HepG2 (cell line): ENCODE measurements around the gene GANC. TPM values are rescaled to one million over a fixed set of nuclear protein-coding genes. Genes with fewer than 3 reads are reported as not detected.

Source experiments
- ATAC-seq: fragments of 200-7000 bp; cut with Tn5 transposase; 3 replicates; pipeline ENCODE4 v1.9.1; 2020; ENCODE audit warnings: mild to moderate bottlenecking, moderate library complexity
- BruUV-seq: library from RNA; stranded (reverse); fragments of 400-500 nt; replicated peaks from 2 replicates; lab custom pipeline; 2021; lab: Mats Ljungman, UMichigan
- CTCF ChIA-PET: fragments of 300-600 bp; formaldehyde crosslinking; extraction: SDS; loops from one replicate; lab custom pipeline; 2021; ENCODE audit warnings: low total read pairs, inconsistent platforms, low intra/inter-chr PET ratio; lab: Yijun Ruan, JAX
- POLR2A ChIA-PET: fragments of 350-600 bp; sonication (Branson Sonifier 250); formaldehyde crosslinking; loops from one replicate; lab custom pipeline; 2020; ENCODE audit warnings: antibody characterized with exemption, inconsistent platforms; lab: Yijun Ruan, JAX
- DNase-seq: peaks from one replicate; pipeline ENCODE4 v3.0.0-alpha.2; 2015; ENCODE audit warnings: low spot score
- FAIRE-seq: peaks from 3 replicates; lab custom pipeline; 2011; peaks lifted over from hg19 to GRCh38; lab: Jason Lieb, UNC
- H2AFZ ChIP-seq: one replicate; pipeline ENCODE4 v1.6.1; 2011; ENCODE audit warnings: low read length, inconsistent platforms
- H3K27ac ChIP-seq: fragments of 300-600 bp; 3 replicates; pipeline ENCODE4 v1.8.0; 2011; ENCODE audit warnings: mixed run types, mild to moderate bottlenecking, mixed read lengths, low read length, inconsistent platforms; ENCODE audit not compliant: insufficient read depth; ENCODE audit errors: extremely low read length
- H3K27me3 ChIP-seq, 2 experiments: fragments of 200-600 bp in 1 of 2; 2 replicates in 1 of 2; 3 replicates in 1 of 2; pipeline versions ENCODE4 v1.6.0 to v1.8.0; 2011; ENCODE audit warnings: low read length in 2 of 2, mild to moderate bottlenecking in 2 of 2, moderate library complexity in 2 of 2, inconsistent platforms in 1 of 2; ENCODE audit not compliant: insufficient read depth in 2 of 2, control insufficient read depth in 1 of 2
- H3K36me3 ChIP-seq, 2 experiments: fragments of 200-600 bp in 1 of 2; replicated peaks in 1 of 2; 2 replicates in 1 of 2; 3 replicates in 1 of 2; pipeline versions ENCODE4 v1.5.1 to v1.8.0; 2011; ENCODE audit warnings: low read length in 2 of 2, inconsistent platforms in 1 of 2; ENCODE audit not compliant: insufficient read depth in 2 of 2, control insufficient read depth in 1 of 2
- H3K4me1 ChIP-seq: 2 replicates; pipeline ENCODE4 v1.5.1; 2012; ENCODE audit warnings: low read length, inconsistent platforms; ENCODE audit not compliant: insufficient read depth
- H3K4me2 ChIP-seq: 2 replicates; pipeline ENCODE4 v1.6.0; 2011; ENCODE audit warnings: low read depth, low read length, inconsistent platforms
- H3K4me3 ChIP-seq, 3 experiments: fragments of 200-600 bp in 1 of 3; sonication (generic), shearing (Covaris generic) in 1 of 3; replicated peaks in 1 of 3; 2 replicates each; pipeline ENCODE4 v1.5.1; 2011 to 2016; ENCODE audit warnings: low read length in 3 of 3, inconsistent platforms in 2 of 3, low read depth in 2 of 3, mild to moderate bottlenecking in 2 of 3, control low read depth in 1 of 3, mixed read lengths in 1 of 3; ENCODE audit not compliant: insufficient read depth in 1 of 3
- H3K79me2 ChIP-seq: one replicate; pipeline ENCODE4 v1.6.1; 2011; ENCODE audit warnings: low read length, inconsistent platforms; ENCODE audit not compliant: insufficient read depth
- H3K9ac ChIP-seq: 2 replicates; pipeline ENCODE4 v1.6.0; 2011; ENCODE audit warnings: mild to moderate bottlenecking, low read depth, low read length, inconsistent platforms; ENCODE audit not compliant: insufficient read depth
- H3K9me3 ChIP-seq: 2 replicates; pipeline ENCODE4 v1.5.1; 2012; ENCODE audit warnings: mild to moderate bottlenecking, low read length
- H4K20me1 ChIP-seq: 2 replicates; pipeline ENCODE4 v1.6.0; 2011; ENCODE audit warnings: inconsistent platforms, mild to moderate bottlenecking, low read length, moderate library complexity; ENCODE audit not compliant: insufficient read depth
- ATF6 ChIP-seq: sonication (generic); formaldehyde crosslinking; conservative IDR thresholded peaks from 2 replicates; pipeline ENCODE4 v1.4.0; 2020; ENCODE audit warnings: missing genetic modification reagents
- BCL6 ChIP-seq: IDR thresholded peaks from 2 replicates; pipeline ENCODE4 v1.6.1; 2016; ENCODE audit warnings: missing genetic modification reagents, missing compliant biosample characterization
- CBX5 ChIP-seq: sonication (generic); formaldehyde crosslinking; IDR thresholded peaks from 2 replicates; pipeline ENCODE4 v1.4.0; 2020; ENCODE audit warnings: missing genetic modification reagents, borderline replicate concordance
- HCFC1 ChIP-seq: fragments of 150-350 bp; IDR thresholded peaks from 2 replicates; pipeline ENCODE4 v1.6.1; 2014; ENCODE audit warnings: low read depth, low read length
- KLF13 ChIP-seq: sonication (generic); formaldehyde crosslinking; IDR thresholded peaks from 2 replicates; pipeline ENCODE4 v1.4.0; 2020; ENCODE audit warnings: mild to moderate bottlenecking, missing genetic modification reagents
- POGK ChIP-seq: sonication (generic); formaldehyde crosslinking; conservative IDR thresholded peaks from 2 replicates; pipeline ENCODE4 v1.8.0; 2022; ENCODE audit warnings: mild to moderate bottlenecking, moderate library complexity, missing genetic modification reagents
- POLR2G ChIP-seq: fragments of 200-400 bp; formaldehyde crosslinking; IDR thresholded peaks from 2 replicates; pipeline ENCODE4 v1.6.1; 2018; ENCODE audit warnings: mild to moderate bottlenecking, low read depth, low read length, moderate library complexity
- TARDBP ChIP-seq: sonication (generic); formaldehyde crosslinking; IDR thresholded peaks from 2 replicates; pipeline ENCODE4 v1.8.0; 2022; ENCODE audit warnings: mild to moderate bottlenecking, missing genetic modification reagents
- THYN1 ChIP-seq: sonication (generic); formaldehyde crosslinking; IDR thresholded peaks from 2 replicates; pipeline ENCODE4 v1.8.1; 2023; ENCODE audit warnings: low read depth, mild to moderate bottlenecking, moderate library complexity, missing genetic modification reagents, borderline replicate concordance
- TMF1 ChIP-seq: sonication (generic); formaldehyde crosslinking; IDR thresholded peaks from 2 replicates; pipeline ENCODE4 v1.8.1; 2022; ENCODE audit warnings: low read depth, missing genetic modification reagents
- XRCC5 ChIP-seq: fragments of 200-400 bp; formaldehyde crosslinking; optimal IDR thresholded peaks from 2 replicates; pipeline ENCODE3; 2017; ENCODE audit warnings: mild to moderate bottlenecking, low read length
- ZFP36 ChIP-seq: fragments of 150-350 bp; IDR thresholded peaks from 2 replicates; pipeline ENCODE4 v1.6.1; 2018; ENCODE audit warnings: borderline replicate concordance, low read length, low read depth; ENCODE audit not compliant: partially characterized antibody
- ZNF24 ChIP-seq: fragments of 450-650 bp; IDR thresholded peaks from 2 replicates; pipeline ENCODE4 v1.6.1; 2017; ENCODE audit warnings: antibody characterized with exemption, mild to moderate bottlenecking
- ZNF510 ChIP-seq: sonication (generic); formaldehyde crosslinking; IDR thresholded peaks from 2 replicates; pipeline ENCODE4 v1.4.0; 2020; ENCODE audit warnings: low read depth, mild to moderate bottlenecking, missing genetic modification reagents
- ZNF619 ChIP-seq: sonication (generic); formaldehyde crosslinking; IDR thresholded peaks from 2 replicates; pipeline ENCODE4 v1.4.0; 2020; ENCODE audit warnings: mild to moderate bottlenecking, missing genetic modification reagents
- ZNF678 ChIP-seq: sonication (generic); formaldehyde crosslinking; IDR thresholded peaks from 2 replicates; pipeline ENCODE4 v1.4.0; 2020; ENCODE audit warnings: mild to moderate bottlenecking, missing genetic modification reagents
- WGBS: methylation state at CpG from one replicate; pipeline ENCODE4 v1.1.6; 2017; ENCODE audit warnings: low lambda C conversion rate; 5-methylcytosine and 5-hydroxymethylcytosine counted together
- in situ Hi-C: cut with HindIII; loops from 2 replicates; pipeline ENCODE4 v1.10.0; 2017; ENCODE audit warnings: low pct_unique_long_range_greater_than_20kb; ENCODE audit not compliant: extremely low pct_ligation_motif_present
- intact Hi-C: fragments of 100-400 bp; cut with micrococcal nuclease; formaldehyde crosslinking; loops from one replicate; pipeline ENCODE4 v1.10.0; 2022; ENCODE audit not compliant: unreplicated experiment
- polyA plus RNA-seq, 8 experiments: library from polyadenylated mRNA; depleted of rRNA in 3 of 8; stranded (reverse) in 7 of 8; unstranded in 1 of 8; fragments of >200 nt; fragmentation: Illumina TruSeq in 4 of 8; extraction: Trizol in 4 of 8; gene quantifications; 2 replicates each; pipeline versions ENCODE4 v1.2.1 to v1.2.3, GENCODE V29; 2011 to 2016; ENCODE audit warnings: low read depth in 4 of 8, missing spikeins in 1 of 8, mixed read lengths in 1 of 8; ENCODE audit not compliant: insufficient read depth in 1 of 8
- total RNA-seq, 5 experiments: library from RNA; depleted of rRNA; stranded (reverse); fragments of >200 nt; fragmentation: Illumina TruSeq; extraction: Trizol; gene quantifications; 2 replicates each; pipeline ENCODE4 v1.2.3, GENCODE V29; 2016; ENCODE audit warnings: low read depth in 1 of 5

The GANC gene
- total and polyA plus RNA-seq, 2 of the 13 experiments (the other 11 are each of a cell fraction or from before 2014, with no cell fraction given), result 17.0 to 21.0 TPM

- Histone ChIP-seq H3K27me3 (no peaks in the 10 kb centered on the region), H3K4me2 (no peak overlapping the region), H3K4me3 (no peak overlapping the region), H3K9ac (no peak overlapping the region), H3K4me1 (no peaks in the 10 kb centered on the region), H4K20me1 (no peaks in the 10 kb centered on the region), H3K79me2 (no peaks in the 10 kb centered on the region), H3K9me3 (no peaks in the 10 kb centered on the region), H3K36me3 (no peaks in the 10 kb centered on the region), H2AFZ (no peak overlapping the region), H3K27ac (no peak overlapping the region)
- BruUV-seq, result no TSS peak
- no peak for DNase-seq
- intact Hi-C loops, result no loop called here
- no peak for FAIRE-seq
- in situ Hi-C loops, result no loop called here
- WGBS, result 90% methylated on average over 5 of the region's 5 CpGs
- CTCF ChIA-PET, result no interaction called here
- POLR2A ChIA-PET, result no interaction called here
- no peak for ATAC-seq
- TF ChIP-seq ZNF510 (CRISPR knock-in tag), result no peak
- no peak for TF ChIP-seq TARDBP (CRISPR knock-in tag)
- TF ChIP-seq BCL6 (CRISPR knock-in tag), result no peak
- TF ChIP-seq ZNF678 (CRISPR knock-in tag), result no peak
Measured at GRCh38 chr15:42356851-42357250, 83.8 kb downstream of the GANC start.

GRCh38 chr15:42358141-42358540 is 85.1 kb downstream of the GANC start:
- no peaks in the 10 kb centered on the region for H3K79me2 ChIP-seq
- H3K4me2 ChIP-seq, result no peak overlapping the region
- ChIA-PET POLR2A (no interaction called here), CTCF (no interaction called here)
- no peaks in the 10 kb centered on the region for H3K36me3 ChIP-seq
- H3K9ac ChIP-seq, result no peak overlapping the region
- FAIRE-seq, result no peak
- no peak overlapping the region for H2AFZ ChIP-seq
- no peak overlapping the region for H3K4me3 ChIP-seq
- WGBS, result 100% methylated on average over 2 of the region's 2 CpGs
- intact Hi-C loops, result no loop called here
- H3K27ac ChIP-seq, result no peak overlapping the region
- H3K4me1 ChIP-seq, result no peaks in the 10 kb centered on the region
- H4K20me1 ChIP-seq, result no peaks in the 10 kb centered on the region
- no peak for TF ChIP-seq CBX5
- TF ChIP-seq ZFP36, result no peak
- TF ChIP-seq ZNF619 (CRISPR knock-in tag), result no peak
- no peak for TF ChIP-seq XRCC5
- no peak for TF ChIP-seq THYN1 (CRISPR knock-in tag)
- no peak for TF ChIP-seq POGK (CRISPR knock-in tag)
- no peak for TF ChIP-seq KLF13 (CRISPR knock-in tag)
- TF ChIP-seq ATF6, result no peak
- TF ChIP-seq TMF1 (CRISPR knock-in tag), result no peak
- TF ChIP-seq POLR2G, result no peak
- TF ChIP-seq HCFC1, result no peak
- no peak for TF ChIP-seq ZNF24
- no peak for DNase-seq
- no peaks in the 10 kb centered on the region for H3K9me3 ChIP-seq
- ATAC-seq, result no peak
- in situ Hi-C loops, result no loop called here
- BruUV-seq, result no TSS peak
- no peaks in the 10 kb centered on the region for H3K27me3 ChIP-seq
